ENCODE measurements around the gene INPP5D.
"Not testable (repeated sequence)": the region's sequence is repeated elsewhere in the genome, so short reads cannot be mapped to it uniquely, and the experiment has no call there.

INPP5D gene

GRCh38 chr2:233032551-233033320, 27.4 kb upstream of the INPP5D start, which contains the start of gene NEU2:
TSS of gene NEU2 (plus strand) at chr2:233032672. CDS start at chr2:233032672, 0 bp downstream.
- no peak for DNase-seq (ENCODE audit: low spot score)

DNA sequence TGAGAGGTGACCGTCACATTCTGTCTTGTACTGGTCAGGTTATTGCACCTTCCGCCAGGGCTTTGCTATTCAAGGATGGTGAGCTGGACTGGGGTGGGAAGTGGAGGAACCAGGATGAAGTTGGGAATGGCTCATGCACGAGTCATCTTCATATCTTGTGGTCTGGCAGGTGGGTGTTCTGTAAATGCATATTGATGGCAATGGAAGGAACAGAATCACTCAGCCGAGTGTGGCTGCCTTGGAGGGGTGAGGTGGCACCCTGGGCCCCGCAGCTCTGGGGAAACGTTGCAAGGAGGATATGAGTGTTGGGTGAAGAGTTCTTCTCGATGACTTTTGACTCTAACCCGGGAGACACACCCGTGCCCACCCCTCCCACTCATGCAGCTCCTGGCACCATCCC, 26.5 kb upstream of the INPP5D start:
- DNase-seq (ENCODE audit: low spot score): no peak

- DNase-seq (ENCODE audit: low spot score): no peak
Measured at GRCh38 chr2:233034091-233034882, 25.9 kb upstream of the INPP5D start.

- DNase-seq (ENCODE audit: low spot score): no peak
Measured at GRCh38 chr2:233035426-233036161, 24.5 kb upstream of the INPP5D start.

DNA sequence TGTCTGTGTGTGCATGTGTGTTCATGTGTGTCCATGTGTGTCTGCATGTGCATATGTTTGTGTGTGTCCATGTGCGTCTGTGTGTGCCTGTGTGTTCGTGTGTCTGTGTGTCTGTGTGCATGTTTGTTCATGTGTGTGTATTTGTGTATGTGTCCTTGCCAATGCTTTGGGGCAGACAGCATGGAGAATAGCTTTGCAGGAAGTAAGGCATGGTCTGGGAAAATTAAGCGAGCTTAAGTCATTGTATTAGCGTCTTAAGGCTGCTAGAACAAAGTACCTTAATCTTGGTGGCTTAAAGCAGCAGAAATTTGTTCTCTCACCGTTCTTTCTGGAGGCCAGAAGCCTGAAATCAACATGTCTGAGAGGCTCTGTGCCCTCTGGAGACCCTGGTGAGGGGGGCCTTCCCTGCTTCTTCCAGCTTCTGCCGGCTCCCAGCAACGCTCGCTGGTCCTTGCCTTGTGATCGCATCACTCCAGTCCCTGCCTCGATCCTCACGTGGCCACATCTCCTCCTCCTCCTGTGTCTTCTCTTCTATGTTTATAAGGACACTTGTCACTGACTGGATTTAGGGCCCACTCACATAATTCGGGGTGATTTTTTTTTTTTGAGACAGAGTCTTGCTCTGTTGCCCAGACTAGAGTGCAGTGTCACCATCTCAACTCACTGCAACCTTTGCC, 23.8 kb upstream of the INPP5D start:
- no peak for DNase-seq (ENCODE audit: low spot score)

DNA sequence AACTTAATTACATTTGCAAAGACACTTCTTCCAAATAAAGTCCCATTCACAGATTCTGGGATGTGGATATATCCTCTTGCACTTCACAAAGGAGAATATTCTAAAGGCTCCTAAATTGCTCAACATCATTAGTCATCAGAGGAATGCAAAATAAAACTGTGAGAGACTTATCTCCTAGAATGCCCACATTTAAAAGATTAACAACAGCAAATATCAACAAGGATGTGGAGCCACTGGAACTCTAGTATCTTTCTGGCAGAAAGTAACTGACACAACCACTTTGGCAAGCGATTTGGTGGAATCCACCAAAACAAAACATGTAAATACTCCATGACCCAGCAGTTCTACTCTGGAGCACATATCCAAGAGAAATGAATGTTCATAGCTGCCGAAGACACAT, 23.1 kb upstream of the INPP5D start:
- no peak for DNase-seq (ENCODE audit: low spot score)

GRCh38 chr2:233039212-233039845, 20.8 kb upstream of the INPP5D start:
- no peak for DNase-seq (ENCODE audit: low spot score)

DNA sequence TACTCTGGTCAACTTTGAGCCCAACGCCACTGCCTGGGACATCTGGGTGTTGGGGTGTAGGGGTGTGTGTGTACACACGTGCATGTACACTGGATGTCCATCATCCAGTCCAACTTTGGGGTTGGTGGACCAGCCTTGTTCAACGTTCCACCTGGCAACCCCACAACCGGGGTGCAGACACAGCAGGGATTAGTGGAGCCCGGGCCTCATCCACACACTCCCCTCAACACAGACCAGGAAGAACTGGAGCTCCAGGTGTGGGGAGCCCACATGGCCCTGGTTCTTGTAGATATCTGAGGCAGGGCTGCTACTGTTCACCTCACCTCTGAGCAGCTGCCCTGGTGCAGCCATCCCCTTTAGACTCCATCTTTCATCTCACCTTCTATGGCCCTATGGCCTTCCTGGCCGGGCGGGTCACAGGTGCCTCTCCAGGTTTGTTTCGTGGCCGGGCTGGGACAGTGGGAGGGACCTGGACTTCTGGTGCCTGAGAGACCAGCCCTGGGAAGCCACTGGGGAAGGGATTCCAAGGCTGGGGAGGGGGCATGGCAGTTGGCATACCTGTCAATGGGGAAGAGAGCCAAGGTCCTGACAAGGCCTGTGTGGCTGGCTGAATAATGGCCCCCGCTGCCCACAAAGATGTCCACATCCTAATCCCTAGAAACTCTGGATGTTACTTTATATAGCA, 20.2 kb upstream of the INPP5D start:
- no peak for DNase-seq (ENCODE audit: low spot score)

- no peak for DNase-seq (ENCODE audit: low spot score)
Measured at GRCh38 chr2:233040571-233040970, 19.6 kb upstream of the INPP5D start.

GRCh38 chr2:233041722-233042323, 18.3 kb upstream of the INPP5D start:
- DNase-seq (ENCODE audit: low spot score): no peak

- no peak for DNase-seq (ENCODE audit: low spot score)
Measured at GRCh38 chr2:233042549-233042948, 17.6 kb upstream of the INPP5D start.

GRCh38 chr2:233044974-233045605, 15.1 kb upstream of the INPP5D start:
- DNase-seq (ENCODE audit: low spot score): no peak

DNA sequence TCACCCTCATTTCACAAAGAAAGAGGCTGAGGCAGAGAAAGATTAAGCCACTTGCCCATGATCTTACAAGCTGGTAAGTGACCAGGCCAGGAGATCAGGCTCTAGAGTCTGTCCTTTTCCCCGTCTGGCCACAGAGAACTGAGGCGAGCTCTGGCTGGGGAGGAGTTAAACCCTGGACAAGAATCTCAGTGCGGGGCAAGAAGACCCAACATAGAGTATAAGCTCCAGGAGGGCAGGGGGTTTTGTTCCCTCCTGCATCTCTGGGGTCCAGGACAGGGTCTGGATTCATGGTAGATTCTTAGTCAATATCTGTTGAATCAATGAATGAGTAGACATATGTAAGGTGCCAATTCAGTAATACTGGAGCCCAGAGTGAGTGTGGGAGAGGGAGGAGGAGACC, 12.9 kb upstream of the INPP5D start:
- no peak for DNase-seq (ENCODE audit: low spot score)

DNA sequence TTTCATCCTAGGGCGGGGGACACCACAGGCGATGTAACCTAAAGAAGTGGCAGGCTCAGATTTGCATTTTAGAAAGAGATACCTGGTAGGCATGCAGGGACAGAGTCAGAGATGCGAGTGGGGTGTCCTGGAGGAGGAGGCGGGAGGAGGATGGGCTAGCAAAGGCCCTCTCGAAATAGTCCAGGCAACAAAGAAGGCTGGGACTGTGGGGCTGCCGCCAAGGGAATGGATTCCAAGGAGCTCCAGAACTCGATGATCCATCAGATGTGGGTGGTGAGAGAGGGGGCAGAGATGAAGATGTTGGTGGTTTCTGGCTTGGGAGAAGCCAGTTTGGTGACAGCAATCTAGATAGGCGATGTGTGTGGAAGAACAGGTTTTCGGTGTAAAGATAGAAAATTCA, 12.5 kb upstream of the INPP5D start:
- DNase-seq (ENCODE audit: low spot score): no peak

GRCh38 chr2:233048569-233049193, 11.5 kb upstream of the INPP5D start:
- no peak for DNase-seq (ENCODE audit: low spot score)

GRCh38 chr2:233049194-233049761, 10.9 kb upstream of the INPP5D start:
- DNase-seq (ENCODE audit: low spot score): no peak

- no peak for DNase-seq (ENCODE audit: low spot score)
Measured at GRCh38 chr2:233051241-233052149, 8.6 kb upstream of the INPP5D start.

- DNase-seq (ENCODE audit: low spot score): not testable (repeated sequence)
Measured at GRCh38 chr2:233052517-233052916, 7.6 kb upstream of the INPP5D start.

Measured in putamen (tissue), 1 donor.